OCI-LY3 (cell line): ENCODE measurements around the gene RTF2.

Source experiments
- EZH2phosphoT487 ChIP-seq: fragments of 200-600 bp; shearing (Covaris generic); IDR thresholded peaks from 2 replicates; pipeline ENCODE4 v1.6.1; 2018; ENCODE audit warnings: antibody characterized with exemption, mixed run types, low read depth
- TF ChIP-seq, protein P1 (sequence below): fragments of 200-600, 300-600 bp; sonication (generic); IDR thresholded peaks from 2 replicates; pipeline ENCODE4 v1.5.1; 2014; ENCODE audit warnings: antibody characterized with exemption, low read length, low read depth

DNA sequence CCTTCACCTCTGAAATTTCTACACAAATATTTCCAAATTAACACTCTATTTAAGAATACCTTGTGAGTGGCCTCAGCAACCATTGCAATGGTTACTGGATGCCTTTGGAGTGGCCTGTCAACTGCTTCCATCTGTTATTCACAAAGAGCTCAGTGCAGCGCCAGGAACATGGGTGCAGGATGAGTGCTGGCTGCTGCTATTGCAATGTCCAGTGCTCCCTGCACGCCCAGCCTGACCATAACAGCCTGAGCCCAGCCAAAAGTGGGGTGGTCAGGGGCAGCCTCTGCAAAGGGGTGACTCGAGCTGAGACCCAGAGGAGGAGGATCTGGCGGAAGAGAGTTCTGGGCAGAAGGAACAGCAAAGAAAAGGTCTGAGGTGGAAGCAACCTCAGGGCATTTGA is 38.0 kb upstream of the RTF2 start:
- TF ChIP-seq, protein P1, sequence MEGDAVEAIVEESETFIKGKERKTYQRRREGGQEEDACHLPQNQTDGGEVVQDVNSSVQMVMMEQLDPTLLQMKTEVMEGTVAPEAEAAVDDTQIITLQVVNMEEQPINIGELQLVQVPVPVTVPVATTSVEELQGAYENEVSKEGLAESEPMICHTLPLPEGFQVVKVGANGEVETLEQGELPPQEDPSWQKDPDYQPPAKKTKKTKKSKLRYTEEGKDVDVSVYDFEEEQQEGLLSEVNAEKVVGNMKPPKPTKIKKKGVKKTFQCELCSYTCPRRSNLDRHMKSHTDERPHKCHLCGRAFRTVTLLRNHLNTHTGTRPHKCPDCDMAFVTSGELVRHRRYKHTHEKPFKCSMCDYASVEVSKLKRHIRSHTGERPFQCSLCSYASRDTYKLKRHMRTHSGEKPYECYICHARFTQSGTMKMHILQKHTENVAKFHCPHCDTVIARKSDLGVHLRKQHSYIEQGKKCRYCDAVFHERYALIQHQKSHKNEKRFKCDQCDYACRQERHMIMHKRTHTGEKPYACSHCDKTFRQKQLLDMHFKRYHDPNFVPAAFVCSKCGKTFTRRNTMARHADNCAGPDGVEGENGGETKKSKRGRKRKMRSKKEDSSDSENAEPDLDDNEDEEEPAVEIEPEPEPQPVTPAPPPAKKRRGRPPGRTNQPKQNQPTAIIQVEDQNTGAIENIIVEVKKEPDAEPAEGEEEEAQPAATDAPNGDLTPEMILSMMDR = no peak
- no peak for TF ChIP-seq EZH2phosphoT487
